GM19025 (cell line): ENCODE measurements around the gene SIRPB2.

Experiments
- ATAC-seq: cut with Tn5 transposase; IDR thresholded peaks from one replicate; pipeline ENCODE4 v1.9.1; 2021; ENCODE audit warnings: mild to moderate bottlenecking, low read depth, moderate library complexity; ENCODE audit not compliant: unreplicated experiment

SIRPB2 gene

GRCh38 chr20:1448081-1448620 is 43.1 kb downstream of the SIRPB2 start:
- ATAC-seq, result no peak

GRCh38 chr20:1446536-1446935 is 44.7 kb downstream of the SIRPB2 start:
- no peak for ATAC-seq

GRCh38 chr20:1443085-1443484 is 48.1 kb downstream of the SIRPB2 start:
- ATAC-seq, result no peak

GRCh38 chr20:1442304-1442703 is 48.9 kb downstream of the SIRPB2 start:
- ATAC-seq, result no peak

GRCh38 chr20:1441133-1441532 is 50.1 kb downstream of the SIRPB2 start:
- ATAC-seq, result no peak

- no peak for ATAC-seq
Measured at GRCh38 chr20:1440024-1440423, 51.2 kb downstream of the SIRPB2 start.

GRCh38 chr20:1438361-1438760 is 52.9 kb downstream of the SIRPB2 start:
- no peak for ATAC-seq

GRCh38 chr20:1437235-1437904 is 53.9 kb downstream of the SIRPB2 start:
- ATAC-seq, result no peak

GRCh38 chr20:1436263-1436662 is 55.0 kb downstream of the SIRPB2 start:
- ATAC-seq, result no peak

- no peak for ATAC-seq
Measured at GRCh38 chr20:1435337-1435699, 55.9 kb downstream of the SIRPB2 start.

GRCh38 chr20:1434571-1435336 is 56.5 kb downstream of the SIRPB2 start:
- ATAC-seq, result peak; percentile 92

GRCh38 chr20:1431158-1431557 is 60.1 kb downstream of the SIRPB2 start:
- ATAC-seq, result no peak

- no peak for ATAC-seq
Measured at GRCh38 chr20:1430004-1430451, 61.2 kb downstream of the SIRPB2 start.

- ATAC-seq, result no peak
Measured at GRCh38 chr20:1429143-1429728, 62.0 kb downstream of the SIRPB2 start.

GRCh38 chr20:1427457-1428054 is 63.7 kb downstream of the SIRPB2 start:
- ATAC-seq, result no peak

GRCh38 chr20:1426231-1426849 is 64.9 kb downstream of the SIRPB2 start:
- ATAC-seq, result no peak
